Left lung (tissue), 10 donors: ENCODE results near the gene GRIK5. TPM values are rescaled to one million over a fixed set of nuclear protein-coding genes. Genes with fewer than 3 reads are reported as not detected.
A peak's percentile ranks its signal among the peaks of the same experiment; 100 is the strongest.

Experiments
- ATAC-seq: fragments of 200-7000 bp; cut with Tn5 transposase; one replicate; pipeline ENCODE4 v1.9.1; 2020; ENCODE audit warnings: moderate library complexity
- DNase-seq, 4 donors: peaks; one replicate each; pipeline ENCODE4 v3.0.0-alpha.2; 2013 to 2020
- H3K27ac ChIP-seq, 2 donors: fragments of 200-600 bp; sonication (generic) in 1 of 2; one replicate each; pipeline versions ENCODE4 v1.5.0 to v1.8.0; 2020 to 2021
- H3K27me3 ChIP-seq, 2 donors: fragments of 200-600 bp; sonication (generic) in 1 of 2; one replicate each; pipeline versions ENCODE4 v1.5.0 to v1.8.0; 2020 to 2021
- H3K36me3 ChIP-seq, 2 donors: fragments of 200-600 bp; sonication (generic) in 1 of 2; one replicate each; pipeline versions ENCODE4 v1.5.0 to v1.8.0; 2020 to 2021
- H3K4me1 ChIP-seq, 2 donors: fragments of 200-600 bp; one replicate each; pipeline ENCODE4 v1.8.0; 2021
- H3K4me3 ChIP-seq, 2 donors: fragments of 200-600 bp; sonication (generic) in 1 of 2; one replicate each; pipeline versions ENCODE4 v1.5.0 to v1.8.0; 2020 to 2021; ENCODE audit warnings: mild to moderate bottlenecking in 1 of 2
- H3K9me3 ChIP-seq, 2 donors: fragments of 200-600 bp; sonication (generic) in 1 of 2; one replicate each; pipeline versions ENCODE4 v1.5.0 to v1.8.0; 2020 to 2021
- intact Hi-C, 2 donors: fragments of 100-400 bp; cut with DNase I; formaldehyde crosslinking; loops; one replicate each; pipeline versions ENCODE4 v1.11.2 to v1.14.2; 2022
- polyA plus RNA-seq, 6 donors: library from polyadenylated mRNA; unstranded; fragments of 120-200 nt; gene quantifications; one replicate each; pipeline ENCODE4 v1.2.1, GENCODE V29; 2013; ENCODE audit not compliant: insufficient read length in 6 of 6
- total RNA-seq, 2 donors: library from RNA; stranded (reverse); fragmentation: NEBNext Ultra II Directional; extraction: Animal tissue kit (Norgen Biotek cat#: 25700); gene quantifications; one replicate each; pipeline ENCODE4 v1.2.1, GENCODE V29; 2021
- TF ChIP-seq, protein P1 (sequence below), 2 donors: fragments of 200-600 bp; sonication (generic) in 1 of 2; IDR thresholded peaks; one replicate each; pipeline versions ENCODE4 v1.5.0 to v1.8.0; 2021; ENCODE audit warnings: antibody characterized with exemption in 2 of 2
- donor health status: DM: no; HTN: yes; CAD: no.
- donor health status: DM: no; HTN: no; CAD: no.

The GRIK5 gene
- total and polyA plus RNA-seq, 8 donors, result 0.29 to 11.6 (median 4.6) TPM

DNA sequence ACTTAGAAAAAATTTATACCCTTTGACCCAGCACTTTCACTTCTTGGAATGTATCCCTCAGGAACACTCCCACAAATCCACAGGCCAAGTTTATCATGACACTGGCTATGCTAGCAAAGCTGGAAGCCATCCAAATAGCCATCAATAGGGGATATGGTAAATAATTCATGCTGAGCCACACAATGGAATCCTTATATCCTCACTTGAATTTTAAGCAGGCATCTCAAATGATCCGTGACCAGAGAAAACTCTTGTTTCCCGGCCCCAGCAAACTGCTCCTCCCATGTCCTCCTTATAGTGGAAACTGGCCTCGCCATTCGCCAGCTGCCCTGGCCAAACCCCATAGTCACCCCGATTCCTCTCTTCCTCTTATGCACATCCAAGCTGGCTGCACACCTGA is 37.6 kb downstream of the GRIK5 start:
- no peaks in the 10 kb centered on the region for H3K36me3 ChIP-seq
- H3K27ac ChIP-seq, result no peak overlapping the region
- no peaks in the 10 kb centered on the region for H3K9me3 ChIP-seq
- DNase-seq, result peak in 2 of 4 donors; percentile 7 to 30
- intact Hi-C loops, result no loop called here
- ATAC-seq, result no peak
- no peak overlapping the region for H3K4me3 ChIP-seq
- TF ChIP-seq, protein P1, sequence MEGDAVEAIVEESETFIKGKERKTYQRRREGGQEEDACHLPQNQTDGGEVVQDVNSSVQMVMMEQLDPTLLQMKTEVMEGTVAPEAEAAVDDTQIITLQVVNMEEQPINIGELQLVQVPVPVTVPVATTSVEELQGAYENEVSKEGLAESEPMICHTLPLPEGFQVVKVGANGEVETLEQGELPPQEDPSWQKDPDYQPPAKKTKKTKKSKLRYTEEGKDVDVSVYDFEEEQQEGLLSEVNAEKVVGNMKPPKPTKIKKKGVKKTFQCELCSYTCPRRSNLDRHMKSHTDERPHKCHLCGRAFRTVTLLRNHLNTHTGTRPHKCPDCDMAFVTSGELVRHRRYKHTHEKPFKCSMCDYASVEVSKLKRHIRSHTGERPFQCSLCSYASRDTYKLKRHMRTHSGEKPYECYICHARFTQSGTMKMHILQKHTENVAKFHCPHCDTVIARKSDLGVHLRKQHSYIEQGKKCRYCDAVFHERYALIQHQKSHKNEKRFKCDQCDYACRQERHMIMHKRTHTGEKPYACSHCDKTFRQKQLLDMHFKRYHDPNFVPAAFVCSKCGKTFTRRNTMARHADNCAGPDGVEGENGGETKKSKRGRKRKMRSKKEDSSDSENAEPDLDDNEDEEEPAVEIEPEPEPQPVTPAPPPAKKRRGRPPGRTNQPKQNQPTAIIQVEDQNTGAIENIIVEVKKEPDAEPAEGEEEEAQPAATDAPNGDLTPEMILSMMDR (IDR thresholded peaks at IDR 0.05), result no peak
- H3K27me3 ChIP-seq, result peaks cover 0 to 12% of the 10 kb centered on the region in 2 donors
- peaks cover 0 to 5% of the 10 kb centered on the region in 2 donors for H3K4me1 ChIP-seq

DNA sequence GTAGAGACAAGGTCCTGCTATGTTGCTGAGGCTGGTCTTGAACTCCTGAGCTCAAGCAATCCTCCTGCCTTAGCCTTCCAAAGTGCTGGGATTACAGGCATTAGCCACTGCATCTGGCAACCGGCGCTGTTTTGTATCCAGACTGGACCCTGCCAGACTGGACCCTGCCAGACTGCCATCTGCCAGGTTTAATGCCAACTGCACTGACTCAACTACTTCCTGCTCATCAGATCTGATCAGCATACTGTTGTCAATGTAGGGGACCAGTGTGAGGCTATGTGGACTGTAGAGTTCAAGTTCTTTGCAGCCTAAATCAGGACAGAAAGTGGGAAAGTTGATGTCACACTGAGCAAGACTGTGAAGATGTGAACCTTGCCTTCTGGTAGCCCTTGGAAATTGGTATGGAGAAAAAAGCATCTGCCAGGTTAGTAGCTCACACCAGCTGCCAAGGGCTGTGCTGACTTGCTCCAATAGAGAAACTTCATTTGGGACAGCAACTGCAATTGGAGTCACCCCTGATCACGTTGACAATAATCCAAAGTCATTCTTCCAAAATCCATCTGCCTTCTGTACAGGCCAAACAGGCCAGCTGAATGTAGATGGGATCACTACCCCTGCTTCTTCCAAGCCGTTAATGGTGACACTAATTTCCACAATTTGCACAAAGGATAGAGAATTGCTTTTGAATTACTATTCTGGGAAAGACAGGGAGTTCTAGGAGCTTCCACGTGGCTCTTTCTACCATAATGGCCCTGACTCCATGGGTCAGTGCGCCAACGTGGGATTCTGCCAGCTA is 39.2 kb downstream of the GRIK5 start:
- no peaks in the 10 kb centered on the region for H3K36me3 ChIP-seq
- TF ChIP-seq, protein P1 (IDR thresholded peaks at IDR 0.05), result no peak
- ATAC-seq, result no peak
- H3K4me1 ChIP-seq, result peaks cover 0 to 5% of the 10 kb centered on the region in 2 donors
- no peak overlapping the region for H3K27ac ChIP-seq
- peak in 1 of 4 donors; percentile 24 for DNase-seq
- H3K4me3 ChIP-seq, result no peak overlapping the region
- no peaks in the 10 kb centered on the region for H3K9me3 ChIP-seq
- peaks cover 0 to 12% of the 10 kb centered on the region in 2 donors for H3K27me3 ChIP-seq
- intact Hi-C loops, result no loop called here

DNA sequence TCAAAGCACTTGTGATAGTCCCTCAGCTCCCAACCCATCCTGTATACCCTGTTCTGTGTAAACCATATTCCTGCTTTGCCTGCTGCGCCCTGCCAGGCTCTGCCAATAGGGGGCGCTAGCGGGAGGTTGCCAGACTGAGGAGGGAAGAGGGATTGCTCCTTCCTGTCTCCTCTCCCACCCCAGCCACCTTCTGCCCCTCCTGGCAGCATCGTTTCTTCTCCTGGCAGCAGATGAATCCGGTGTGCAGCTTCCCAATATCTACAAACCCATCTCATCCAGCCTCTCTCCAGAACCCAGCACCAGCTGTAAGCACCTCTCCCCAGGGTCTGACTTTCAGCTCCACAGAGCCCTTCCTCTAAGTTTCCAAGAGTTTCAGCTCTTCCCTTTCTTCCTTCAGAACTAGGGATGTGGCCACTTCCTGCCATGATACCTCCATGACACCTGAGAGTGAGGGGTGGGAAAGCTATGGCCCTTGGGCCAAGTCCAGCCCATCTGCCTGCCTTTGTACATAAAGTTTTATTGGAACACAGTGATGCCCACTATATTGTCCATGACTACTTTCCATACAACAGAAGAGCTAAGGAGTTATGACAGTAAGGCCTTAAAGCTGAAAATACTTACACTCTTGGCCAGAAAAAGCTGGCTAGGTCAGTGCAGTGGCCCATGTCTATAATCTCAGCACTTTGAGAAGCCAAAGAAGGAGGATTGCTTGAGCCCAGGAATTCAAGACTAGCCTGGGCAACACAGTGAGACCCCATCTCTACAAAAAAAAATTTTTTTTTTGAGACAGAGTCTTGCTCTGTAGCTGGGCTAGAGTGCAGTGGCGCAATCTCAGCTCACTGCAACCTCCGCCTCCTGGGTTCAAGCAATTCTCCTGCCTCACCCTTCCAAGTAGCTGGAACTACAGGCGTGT is 41.4 kb downstream of the GRIK5 start:
- no peak overlapping the region for H3K4me3 ChIP-seq
- no peak for DNase-seq
- TF ChIP-seq, protein P1 (IDR thresholded peaks at IDR 0.05), result peak in 1 of 2 donors; percentile 16
- intact Hi-C loops, result no loop called here
- H3K9me3 ChIP-seq, result no peaks in the 10 kb centered on the region
- no peak overlapping the region for H3K27ac ChIP-seq
- peaks cover 0 to 9% of the 10 kb centered on the region in 2 donors for H3K27me3 ChIP-seq
- peaks cover 0 to 9% of the 10 kb centered on the region in 2 donors for H3K4me1 ChIP-seq
- no peaks in the 10 kb centered on the region for H3K36me3 ChIP-seq
- no peak for ATAC-seq

DNA sequence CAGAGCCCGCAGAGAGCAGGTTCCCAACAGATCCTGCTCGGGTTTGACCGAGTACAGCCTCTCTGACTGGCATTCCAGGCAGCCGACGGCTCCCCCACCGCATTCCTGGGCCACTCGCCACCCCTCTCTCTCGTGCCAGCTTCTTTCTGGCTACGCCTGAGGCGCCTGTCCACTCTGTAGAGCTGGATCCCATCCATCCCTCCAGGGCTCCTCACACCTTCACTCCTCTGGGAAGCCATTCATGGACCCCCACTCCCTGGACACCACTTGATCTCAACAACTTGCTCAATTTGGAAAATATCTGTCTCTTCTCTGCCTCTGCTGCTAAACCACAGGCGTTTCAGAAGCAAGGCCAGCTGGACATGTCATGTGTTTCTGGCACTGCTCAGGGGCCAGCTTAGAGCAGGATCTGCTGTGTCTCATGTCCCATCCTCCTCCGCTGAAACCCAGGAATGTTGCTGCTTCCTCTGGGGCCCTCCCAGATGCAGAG is 45.3 kb downstream of the GRIK5 start:
- Histone ChIP-seq H3K9me3 (no peaks in the 10 kb centered on the region), H3K36me3 (no peaks in the 10 kb centered on the region), H3K4me1 (peaks cover 0 to 5% of the 10 kb centered on the region in 2 donors), H3K4me3 (no peak overlapping the region), H3K27me3 (peaks cover 0 to 14% of the 10 kb centered on the region in 2 donors), H3K27ac (no peak overlapping the region)
- DNase-seq (peak in 2 of 4 donors; percentile 90 to 93), ATAC-seq (peak; percentile 51)
- intact Hi-C loops, result no loop called here
- TF ChIP-seq, protein P1 (IDR thresholded peaks at IDR 0.05), result no peak

DNA sequence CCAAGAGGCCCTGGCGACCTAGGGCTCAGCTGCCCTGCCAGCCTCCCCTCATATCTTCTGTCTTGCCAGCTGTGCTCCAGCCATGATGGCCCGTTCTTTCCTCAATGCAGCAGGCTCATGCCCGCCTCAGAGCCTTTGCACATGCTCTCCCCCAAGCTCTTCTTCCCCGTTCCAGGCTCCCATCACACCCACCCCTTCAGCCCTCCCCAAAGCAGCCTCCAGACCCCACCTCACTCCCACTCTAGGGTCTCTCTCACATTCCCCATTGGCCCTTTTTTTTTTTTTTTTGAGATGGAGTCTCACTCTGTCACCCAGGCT is 46.1 kb downstream of the GRIK5 start:
- TF ChIP-seq, protein P1 (IDR thresholded peaks at IDR 0.05), result no peak
- no peaks in the 10 kb centered on the region for H3K36me3 ChIP-seq
- H3K4me3 ChIP-seq, result no peak overlapping the region
- no peak overlapping the region for H3K27ac ChIP-seq
- H3K9me3 ChIP-seq, result no peaks in the 10 kb centered on the region
- H3K4me1 ChIP-seq, result peaks cover 0 to 5% of the 10 kb centered on the region in 2 donors
- ATAC-seq (no peak), DNase-seq (no peak)
- peaks cover 0 to 14% of the 10 kb centered on the region in 2 donors for H3K27me3 ChIP-seq
- intact Hi-C loops, result no loop called here
